Activated naive CD4-positive, alpha-beta T cell (primary cell): ENCODE results near the gene KRTAP2-3.
"Not testable (repeated sequence)": the region's sequence is repeated elsewhere in the genome, so short reads cannot be mapped to it uniquely, and the experiment has no call there.

Experiments
- DNase-seq, 4 experiments: peaks; one replicate each; lab custom pipeline; 2025; lab: John Stamatoyannopoulos, UW

The KRTAP2-3 gene, protein sequence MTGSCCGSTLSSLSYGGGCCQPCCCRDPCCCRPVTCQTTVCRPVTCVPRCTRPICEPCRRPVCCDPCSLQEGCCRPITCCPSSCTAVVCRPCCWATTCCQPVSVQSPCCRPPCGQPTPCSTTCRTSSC

GRCh38 chr17:41060052-41060604, at the start of gene KRTAP2-3:
KRTAP2-3 (minus strand) TSS chr17:41060114; CDS start chr17:41060050, 64 bp downstream.
- DNase-seq, result no peak

- DNase-seq, result not testable (repeated sequence)
Observed at GRCh38 chr17:41108728-41109386, 48.9 kb upstream of the KRTAP2-3 start.

DNA sequence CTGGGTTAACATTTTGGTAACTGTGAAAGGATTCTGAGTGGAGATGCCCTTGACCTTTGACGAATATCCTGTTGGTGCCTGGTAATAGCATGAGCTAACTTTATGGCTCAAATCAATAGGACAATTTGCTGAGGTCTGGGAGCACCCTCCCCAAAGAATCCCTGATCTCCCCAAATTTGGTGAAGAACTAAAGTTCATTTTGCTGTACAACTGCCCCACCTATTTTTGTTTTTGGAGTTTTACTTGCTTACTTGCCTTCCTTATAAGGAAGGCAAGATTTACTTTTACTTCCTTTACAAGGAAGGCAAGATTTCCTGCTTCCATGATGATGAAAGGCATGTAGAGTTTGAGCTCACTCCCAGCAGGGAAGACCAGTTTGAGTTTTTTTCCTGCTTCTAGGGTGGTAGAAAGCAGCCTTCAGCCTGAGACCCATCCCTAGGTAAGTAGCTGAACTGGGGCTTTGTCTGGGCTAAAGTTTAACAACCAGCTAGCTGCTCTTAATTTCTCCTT, 48.1 kb upstream of the KRTAP2-3 start:
- DNase-seq, result no peak

- not testable (repeated sequence) for DNase-seq
Observed at GRCh38 chr17:41105347-41105746, 45.4 kb upstream of the KRTAP2-3 start, which contains the start of gene KRTAP4-9. KRTAP4-9 (plus strand) TSS chr17:41105389; CDS start chr17:41105389, 0 bp downstream.

GRCh38 chr17:41104386-41105038, 44.6 kb upstream of the KRTAP2-3 start:
- not testable (repeated sequence) for DNase-seq

- no peak for DNase-seq
Observed at GRCh38 chr17:41103896-41104295, 44.0 kb upstream of the KRTAP2-3 start.

- DNase-seq, result no peak
Observed at GRCh38 chr17:41101586-41102259, 41.8 kb upstream of the KRTAP2-3 start, which contains the start of gene KRTAP4-16. KRTAP4-16 (minus strand) TSS chr17:41102209; CDS start chr17:41102209, 0 bp downstream.

- DNase-seq, result not testable (repeated sequence)
Observed at GRCh38 chr17:41099682-41100480, 40.0 kb upstream of the KRTAP2-3 start.

DNA sequence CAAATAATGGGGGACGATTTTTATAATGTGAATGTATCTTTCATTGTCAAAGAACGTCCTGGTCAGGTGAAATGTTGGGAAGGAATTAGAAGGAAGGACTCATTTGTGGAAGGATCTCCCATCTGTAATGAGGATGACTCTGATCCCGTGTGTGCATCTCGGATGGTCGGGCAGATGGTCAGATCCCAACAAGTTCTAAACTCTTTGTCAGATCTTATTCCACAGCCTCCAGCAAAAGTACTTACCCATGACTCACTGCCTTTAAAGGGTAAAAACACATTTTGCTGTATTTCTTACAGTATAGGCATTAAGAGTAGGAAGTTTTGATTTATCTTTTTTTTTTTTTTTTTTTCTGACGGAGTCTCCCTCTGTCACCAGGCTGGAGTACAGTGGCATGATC, 38.6 kb upstream of the KRTAP2-3 start:
- DNase-seq, result no peak

GRCh38 chr17:41098042-41098441, 38.1 kb upstream of the KRTAP2-3 start, which contains the start of gene KRTAP4-8:
KRTAP4-8 (minus strand) TSS chr17:41098142; CDS start chr17:41098084, 58 bp downstream.
- no peak for DNase-seq

- DNase-seq, result no peak
Observed at GRCh38 chr17:41096055-41096454, 36.1 kb upstream of the KRTAP2-3 start.

- DNase-seq, result not testable (repeated sequence)
Observed at GRCh38 chr17:41088760-41089352, 28.9 kb upstream of the KRTAP2-3 start.

DNA sequence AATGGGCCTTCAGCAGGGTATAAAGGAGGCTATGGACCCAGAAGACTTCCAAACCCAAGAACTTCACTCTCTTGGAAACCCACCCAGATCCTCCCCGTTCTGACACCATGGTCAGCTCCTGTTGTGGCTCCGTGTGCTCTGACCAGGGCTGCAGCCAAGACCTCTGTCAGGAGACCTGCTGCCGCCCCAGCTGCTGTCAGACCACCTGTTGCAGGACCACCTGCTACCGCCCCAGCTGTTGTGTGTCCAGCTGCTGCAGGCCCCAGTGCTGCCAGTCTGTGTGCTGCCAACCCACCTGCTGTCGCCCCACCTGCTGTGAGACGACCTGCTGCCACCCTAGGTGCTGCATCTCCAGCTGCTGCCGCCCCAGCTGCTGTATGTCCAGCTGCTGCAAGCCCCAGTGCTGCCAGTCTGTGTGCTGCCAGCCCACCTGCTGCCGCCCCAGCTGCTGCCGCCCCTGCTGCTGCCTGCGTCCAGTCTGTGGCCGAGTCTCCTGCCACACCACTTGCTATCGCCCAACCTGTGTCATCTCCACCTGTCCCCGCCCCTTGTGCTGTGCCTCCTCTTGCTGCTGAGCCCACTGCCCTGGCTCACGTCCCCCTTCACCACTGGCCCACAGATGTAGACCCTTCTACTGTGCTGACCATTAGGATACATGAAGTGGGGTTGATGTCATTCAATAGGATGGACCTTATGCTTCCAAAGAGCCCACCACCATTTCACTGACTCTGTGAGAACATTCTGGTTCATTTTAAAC, 24.4 kb upstream of the KRTAP2-3 start, which contains the start of gene KRTAP4-7:
KRTAP4-7 (plus strand) TSS at position 51 of the 757 bp plus-strand sequence; CDS start at position 108, 57 bp downstream.
- not testable (repeated sequence) for DNase-seq

DNA sequence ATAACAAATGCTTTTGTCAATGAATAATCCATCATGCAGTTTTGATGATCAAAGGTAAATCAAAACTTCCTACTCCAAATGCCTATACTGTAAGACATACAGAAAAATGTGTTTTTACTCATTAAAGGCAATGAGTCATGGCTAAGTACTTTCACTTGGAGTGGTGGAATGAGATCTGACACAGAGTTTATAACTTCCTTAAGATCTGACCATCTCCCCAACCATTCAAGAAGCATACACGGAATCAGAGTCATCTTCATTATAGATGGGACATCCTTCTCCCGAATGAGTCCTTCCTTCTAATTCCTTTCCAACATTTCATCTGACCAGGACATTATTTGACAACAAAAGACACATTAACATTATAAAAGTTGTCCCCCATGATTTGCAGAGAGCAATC, 23.5 kb upstream of the KRTAP2-3 start:
- DNase-seq, result not testable (repeated sequence)

DNA sequence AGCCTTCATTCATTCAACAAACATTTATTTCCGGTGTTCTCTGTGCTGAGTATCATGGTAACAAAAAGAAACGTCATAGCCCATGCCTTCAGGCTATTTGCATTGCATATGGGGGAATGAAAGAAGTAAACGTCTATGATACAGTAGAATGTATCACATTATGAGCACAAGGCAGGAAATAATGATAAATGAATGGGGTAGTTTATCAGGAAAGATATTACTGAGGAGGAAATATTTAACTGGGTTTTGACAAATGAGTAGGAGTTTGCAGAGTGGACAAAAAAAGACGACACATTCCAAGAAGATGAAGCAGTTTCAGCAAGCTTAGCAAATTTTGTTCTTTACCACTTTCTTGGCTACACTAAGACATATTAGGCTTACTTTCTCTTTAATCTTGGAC, 22.7 kb upstream of the KRTAP2-3 start:
- no peak for DNase-seq

DNA sequence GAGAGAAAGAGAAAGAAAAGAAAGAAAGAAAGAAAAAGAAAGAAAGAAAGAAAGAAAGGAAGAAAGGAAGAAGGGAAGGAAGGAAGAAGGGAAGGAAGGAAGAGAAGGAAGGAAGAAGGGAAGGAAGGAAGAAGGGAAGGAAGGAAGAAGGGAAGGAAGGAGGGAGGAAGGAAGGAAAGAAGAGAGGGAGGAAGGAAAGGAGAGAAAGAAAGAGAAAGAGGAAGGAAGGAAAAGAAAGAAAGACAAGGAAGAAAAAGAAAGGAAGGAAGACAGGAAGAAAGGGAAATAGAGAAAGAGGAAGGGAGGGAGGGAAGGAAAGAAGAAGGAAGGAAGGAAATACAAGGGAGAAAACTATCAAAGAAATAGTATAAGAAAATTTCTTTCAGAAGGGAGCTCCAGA, 16.9 kb upstream of the KRTAP2-3 start:
- no peak for DNase-seq

GRCh38 chr17:41073676-41074075, 13.8 kb upstream of the KRTAP2-3 start:
- DNase-seq, result no peak

DNA sequence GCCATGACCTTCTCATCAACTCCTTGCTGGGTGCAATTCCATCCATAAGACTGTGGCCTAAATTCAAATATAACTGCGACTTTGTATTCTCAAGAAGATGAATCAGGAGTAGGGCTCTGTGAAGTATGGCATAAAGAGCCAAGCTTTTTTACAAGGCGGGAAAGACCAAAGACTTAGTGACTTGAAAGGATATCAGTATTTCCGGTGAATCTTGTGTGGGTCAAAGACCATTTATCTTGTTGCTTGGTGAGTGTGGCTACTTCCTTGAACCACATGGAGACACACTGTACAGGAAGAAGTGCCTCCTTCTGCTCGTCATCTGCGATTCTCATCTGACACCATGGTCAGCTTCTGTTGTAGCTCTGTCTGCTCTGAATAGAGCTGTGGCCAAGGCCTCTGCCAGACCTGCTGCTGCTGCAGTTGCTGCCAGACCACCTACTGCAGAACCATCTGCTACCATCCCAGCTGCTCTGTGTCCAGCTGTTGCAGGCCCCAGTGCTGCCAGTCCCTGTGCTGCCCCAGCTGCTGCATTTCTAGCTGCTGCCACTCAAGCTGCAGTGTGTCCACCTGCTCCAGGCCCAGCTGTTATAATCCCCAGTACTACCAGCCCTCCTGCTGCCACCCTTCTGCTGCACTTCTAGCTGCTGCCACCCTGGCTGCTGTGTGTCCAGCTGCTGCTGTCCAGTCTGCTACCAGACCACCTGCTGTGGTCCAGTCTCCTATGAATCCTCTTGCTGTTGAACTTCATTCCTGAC, 11.9 kb upstream of the KRTAP2-3 start:
- DNase-seq, result no peak

GRCh38 chr17:41069031-41069430, 9.1 kb upstream of the KRTAP2-3 start:
- DNase-seq, result no peak
